Measurements from ENCODE around the gene SPEF1.

Gene SPEF1

GRCh38 chr20:3729811-3730540, 51.3 kb downstream of the SPEF1 start:
- DNase-seq (ENCODE audit: extremely low spot score) = no peak
- POLR2A ChIA-PET = no interaction called here
- TF ChIP-seq FOXK2 (IDR thresholded peaks at IDR 0.05) (no peak), HDGF (IDR thresholded peaks at IDR 0.05; ENCODE audit: borderline replicate concordance) (no peak), FOXM1 (IDR thresholded peaks at IDR 0.05; ENCODE audit: borderline replicate concordance) (no peak), BHLHE40 (IDR thresholded peaks at IDR 0.05; ENCODE audit: borderline replicate concordance) (no peak), TARDBP (IDR thresholded peaks at IDR 0.05) (no peak), LEF1 (IDR thresholded peaks at IDR 0.05; ENCODE audit: borderline replicate concordance) (no peak), FOXA1 (IDR thresholded peaks at IDR 0.05) (no peak), SUZ12 (IDR thresholded peaks at IDR 0.05) (no peak), ELF4 (IDR thresholded peaks at IDR 0.05) (no peak), ZNF384 (IDR thresholded peaks at IDR 0.05) (no peak), ARNT (IDR thresholded peaks at IDR 0.05) (no peak), SP1 (IDR thresholded peaks at IDR 0.05) (no peak)
- TF ChIP-seq, protein P1, sequence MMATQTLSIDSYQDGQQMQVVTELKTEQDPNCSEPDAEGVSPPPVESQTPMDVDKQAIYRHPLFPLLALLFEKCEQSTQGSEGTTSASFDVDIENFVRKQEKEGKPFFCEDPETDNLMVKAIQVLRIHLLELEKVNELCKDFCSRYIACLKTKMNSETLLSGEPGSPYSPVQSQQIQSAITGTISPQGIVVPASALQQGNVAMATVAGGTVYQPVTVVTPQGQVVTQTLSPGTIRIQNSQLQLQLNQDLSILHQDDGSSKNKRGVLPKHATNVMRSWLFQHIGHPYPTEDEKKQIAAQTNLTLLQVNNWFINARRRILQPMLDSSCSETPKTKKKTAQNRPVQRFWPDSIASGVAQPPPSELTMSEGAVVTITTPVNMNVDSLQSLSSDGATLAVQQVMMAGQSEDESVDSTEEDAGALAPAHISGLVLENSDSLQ (IDR thresholded peaks at IDR 0.05) = no peak
- CTCF ChIA-PET = interaction anchor here (1.9 kb wide), 1 partner anchor 19 kb away, joined by 4 read pairs; no protein-coding TSS in a partner anchor

DNA sequence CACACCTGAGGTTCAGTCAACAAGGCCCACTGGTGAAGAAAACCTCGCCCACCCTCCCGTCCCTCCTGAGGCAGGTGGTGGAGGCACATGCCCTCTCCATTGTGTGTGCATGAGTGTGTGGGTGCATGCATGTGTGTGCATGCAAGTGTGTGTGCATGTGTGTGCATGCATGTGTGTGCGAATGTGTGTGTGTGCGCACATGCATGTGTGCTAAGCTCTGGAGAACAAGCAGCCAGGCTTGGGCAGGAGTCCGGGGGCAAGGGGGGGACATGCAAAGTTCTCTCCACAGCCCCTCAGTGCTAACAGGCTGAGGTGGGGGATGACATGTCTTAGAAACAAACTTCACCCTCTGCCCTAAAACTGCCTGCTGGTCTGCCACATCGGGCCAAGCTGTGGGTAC, 51.9 kb downstream of the SPEF1 start:
- no peak for TF ChIP-seq SP1 (IDR thresholded peaks at IDR 0.05)
- no peak for TF ChIP-seq L3MBTL2 (conservative IDR thresholded peaks at IDR 0.05)
- no peak for TF ChIP-seq ZNF384 (IDR thresholded peaks at IDR 0.05)
- no peak for TF ChIP-seq TARDBP (IDR thresholded peaks at IDR 0.05)
- TF ChIP-seq ELF4 (IDR thresholded peaks at IDR 0.05) = no peak
- no peak for TF ChIP-seq ARNT (IDR thresholded peaks at IDR 0.05)
- TF ChIP-seq BHLHE40 (IDR thresholded peaks at IDR 0.05; ENCODE audit: borderline replicate concordance) = no peak
- no peak for TF ChIP-seq FOXA1 (IDR thresholded peaks at IDR 0.05)
- CTCF ChIA-PET = interaction anchor here (1.9 kb wide), 1 partner anchor 18 kb away, joined by 4 read pairs; no protein-coding TSS in a partner anchor
- no peak for DNase-seq (ENCODE audit: extremely low spot score)
- POLR2A ChIA-PET = interaction anchor here (2.6 kb wide), 1 partner anchor 8 kb away, joined by 6 read pairs; no protein-coding TSS in a partner anchor

- CTCF ChIA-PET = interaction anchor here (1.2 to 1.9 kb wide), 2 partner anchors 18 to 91 kb away, joined by 3 to 4 read pairs; partner anchors contain the start of gene AP5S1
- TF ChIP-seq ZNF384 (IDR thresholded peaks at IDR 0.05) (no peak), HDGF (IDR thresholded peaks at IDR 0.05; ENCODE audit: borderline replicate concordance) (no peak), BHLHE40 (IDR thresholded peaks at IDR 0.05; ENCODE audit: borderline replicate concordance) (no peak), SUZ12 (IDR thresholded peaks at IDR 0.05) (no peak)
- DNase-seq (ENCODE audit: extremely low spot score) = no peak
- POLR2A ChIA-PET = interaction anchor here (2.6 kb wide), 1 partner anchor 8 kb away, joined by 6 read pairs; no protein-coding TSS in a partner anchor
Observed at GRCh38 chr20:3728876-3729275, 52.4 kb downstream of the SPEF1 start.

DNA sequence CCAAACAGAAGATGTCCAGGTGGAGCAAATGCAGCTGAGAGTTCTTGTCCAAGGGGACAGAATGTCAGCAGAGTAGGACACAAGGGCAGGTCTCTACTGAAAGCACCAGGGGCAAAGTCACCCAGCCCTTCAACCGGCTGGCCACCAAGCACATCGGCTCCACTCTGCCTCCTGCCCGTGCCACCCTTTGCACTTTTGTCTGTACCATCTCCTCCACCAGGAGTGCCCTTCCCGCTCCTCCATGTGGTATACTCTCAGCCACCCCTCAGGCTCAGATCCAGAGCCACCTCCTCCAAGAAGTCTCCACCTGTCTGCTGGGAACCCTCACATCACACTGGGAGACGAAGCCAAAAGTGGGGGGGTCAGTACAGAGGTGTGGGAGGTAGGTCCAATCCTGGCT, 52.9 kb downstream of the SPEF1 start:
- ChIA-PET POLR2A (interaction anchor here (1.7 to 2.6 kb wide), 2 partner anchors 9 to 17 kb away, joined by 4 to 6 read pairs; no protein-coding TSS in a partner anchor), CTCF (interaction anchor here (1.2 kb wide), 1 partner anchor 92 kb away, joined by 3 read pairs; the partner anchor contains the start of gene AP5S1)
- DNase-seq (ENCODE audit: extremely low spot score) = no peak
- no peak for TF ChIP-seq SUZ12 (IDR thresholded peaks at IDR 0.05)
- TF ChIP-seq CTBP1 (IDR thresholded peaks at IDR 0.05; ENCODE audit: borderline replicate concordance) = no peak
- no peak for TF ChIP-seq FOXM1 (IDR thresholded peaks at IDR 0.05; ENCODE audit: borderline replicate concordance)
- TF ChIP-seq LEF1 (IDR thresholded peaks at IDR 0.05; ENCODE audit: borderline replicate concordance) = no peak
- TF ChIP-seq FOXA1 (IDR thresholded peaks at IDR 0.05) = no peak
- TF ChIP-seq, protein P1 (IDR thresholded peaks at IDR 0.05) = no peak
- TF ChIP-seq ZNF384 (IDR thresholded peaks at IDR 0.05) = no peak
- no peak for TF ChIP-seq FOXK2 (IDR thresholded peaks at IDR 0.05)
- TF ChIP-seq ELF4 (IDR thresholded peaks at IDR 0.05) = no peak
- TF ChIP-seq ARNT (IDR thresholded peaks at IDR 0.05) = no peak
- TF ChIP-seq NFRKB (IDR thresholded peaks at IDR 0.05) = no peak
- no peak for TF ChIP-seq BHLHE40 (IDR thresholded peaks at IDR 0.05; ENCODE audit: borderline replicate concordance)
- no peak for TF ChIP-seq L3MBTL2 (conservative IDR thresholded peaks at IDR 0.05)
- TF ChIP-seq SP1 (IDR thresholded peaks at IDR 0.05) = no peak
- no peak for TF ChIP-seq TARDBP (IDR thresholded peaks at IDR 0.05)
- no peak for TF ChIP-seq HDGF (IDR thresholded peaks at IDR 0.05; ENCODE audit: borderline replicate concordance)
